GM23338 (cell line): ENCODE results near the gene HJURP. TPM values are rescaled to one million over a fixed set of nuclear protein-coding genes. Genes with fewer than 3 reads are reported as not detected.

Source experiments
- ATAC-seq: fragments of 200-7000 bp; cut with Tn5 transposase; 3 replicates; pipeline ENCODE4 v1.9.1; 2020
- DNase-seq: peaks from one replicate; pipeline ENCODE4 v3.0.0-alpha.2; 2015; ENCODE audit warnings: low spot score
- H2AFZ ChIP-seq: fragments of 200-600 bp; sonication (generic); 2 replicates; pipeline ENCODE4 v1.8.0; 2016; ENCODE audit warnings: antibody characterized with exemption, mild to moderate bottlenecking, moderate library complexity
- H3F3A ChIP-seq: fragments of 200-600 bp; sonication (generic); replicated peaks from 2 replicates; pipeline ENCODE4 v1.8.0; 2017; ENCODE audit warnings: antibody characterized with exemption, mixed run types, low read depth
- H3K27ac ChIP-seq: fragments of 200-600 bp; sonication (generic); 2 replicates; pipeline ENCODE4 v1.6.1; 2016; ENCODE audit warnings: low read depth
- H3K27me3 ChIP-seq: fragments of 200-600 bp; sonication (generic); 2 replicates; pipeline ENCODE4 v1.8.0; 2016; ENCODE audit warnings: mild to moderate bottlenecking, mixed run types, moderate library complexity; ENCODE audit not compliant: insufficient read depth
- H3K36me3 ChIP-seq: fragments of 200-600 bp; sonication (generic); 2 replicates; pipeline ENCODE4 v1.8.0; 2016; ENCODE audit warnings: mild to moderate bottlenecking; ENCODE audit not compliant: insufficient read depth
- H3K4me1 ChIP-seq: fragments of 200-600 bp; sonication (generic); 2 replicates; pipeline ENCODE4 v1.8.0; 2016; ENCODE audit warnings: mild to moderate bottlenecking, moderate library complexity; ENCODE audit not compliant: insufficient read depth
- H3K4me2 ChIP-seq: fragments of 200-600 bp; sonication (generic); 2 replicates; pipeline ENCODE4 v1.7.1; 2017; ENCODE audit warnings: mixed run types
- H3K4me3 ChIP-seq: fragments of 200-600 bp; sonication (generic); 2 replicates; pipeline ENCODE4 v1.6.1; 2016; ENCODE audit warnings: mixed run types
- H3K79me2 ChIP-seq: fragments of 200-600 bp; sonication (generic); replicated peaks from 2 replicates; pipeline ENCODE4 v1.8.0; 2017; ENCODE audit warnings: mild to moderate bottlenecking; ENCODE audit not compliant: insufficient read depth
- H3K9me2 ChIP-seq: fragments of 200-600 bp; sonication (generic); 2 replicates; pipeline ENCODE4 v1.8.0; 2017; ENCODE audit not compliant: insufficient read depth
- H4K20me1 ChIP-seq: fragments of 200-600 bp; sonication (generic); replicated peaks from 2 replicates; pipeline ENCODE4 v1.8.0; 2017; ENCODE audit warnings: mild to moderate bottlenecking; ENCODE audit not compliant: insufficient read depth
- H3K27ac Mint-ChIP-seq: 2 replicates; pipeline ENCODE4 v1.8.0; 2020; ENCODE audit warnings: inconsistent platforms, mild to moderate bottlenecking, moderate library complexity, mixed read lengths
- H3K27me3 Mint-ChIP-seq: 3 replicates; pipeline ENCODE4 v1.8.0; 2022; ENCODE audit warnings: low read depth, mild to moderate bottlenecking, moderate library complexity, mixed read lengths, inconsistent platforms; ENCODE audit not compliant: insufficient read depth, poor library complexity
- H3K36me3 Mint-ChIP-seq: 3 replicates; pipeline ENCODE4 v1.8.0; 2021; ENCODE audit warnings: low read depth, mild to moderate bottlenecking, inconsistent platforms, moderate library complexity, mixed read lengths
- H3K4me1 Mint-ChIP-seq: 3 replicates; pipeline ENCODE4 v1.8.0; 2020; ENCODE audit warnings: mild to moderate bottlenecking, inconsistent platforms, mixed read lengths
- H3K4me3 Mint-ChIP-seq: 3 replicates; pipeline ENCODE4 v1.8.0; 2021; ENCODE audit warnings: moderate library complexity, mild to moderate bottlenecking, inconsistent platforms, mixed read lengths
- H3K9me3 Mint-ChIP-seq: 3 replicates; pipeline ENCODE4 v1.8.0; 2020; ENCODE audit warnings: moderate library complexity, mild to moderate bottlenecking, inconsistent platforms, mixed read lengths
- CREB1 ChIP-seq: fragments of 250-450 bp; sonication (Bioruptor Pico); IDR thresholded peaks from 2 replicates; pipeline ENCODE4 v1.5.0; 2020; ENCODE audit warnings: low read depth, mild to moderate bottlenecking, moderate library complexity
- EZH2phosphoT487 ChIP-seq: fragments of 200-600 bp; sonication (generic); IDR thresholded peaks from one replicate; pipeline ENCODE4 v1.8.1; 2018; ENCODE audit warnings: antibody characterized with exemption; ENCODE audit not compliant: unreplicated experiment
- JUNB ChIP-seq: IDR thresholded peaks from one replicate; pipeline ENCODE4 v1.6.1; 2016; ENCODE audit warnings: antibody characterized with exemption; ENCODE audit not compliant: unreplicated experiment
- NANOG ChIP-seq: IDR thresholded peaks from 2 replicates; pipeline ENCODE4 v1.6.1; 2016; ENCODE audit warnings: antibody characterized with exemption, borderline replicate concordance
- POLR2AphosphoS5 ChIP-seq: IDR thresholded peaks from 2 replicates; pipeline ENCODE4 v1.6.1; 2016; ENCODE audit warnings: antibody characterized with exemption, low read depth
- REST ChIP-seq: IDR thresholded peaks from one replicate; pipeline ENCODE4 v1.6.1; 2018; ENCODE audit warnings: antibody characterized with exemption; ENCODE audit not compliant: unreplicated experiment
- ZNF331 ChIP-seq: fragments of 250-450 bp; sonication (Bioruptor Pico); IDR thresholded peaks from 2 replicates; pipeline ENCODE4 v1.5.0; 2020; ENCODE audit warnings: low read depth, mild to moderate bottlenecking, moderate library complexity
- ZNF462 ChIP-seq: fragments of 250-450 bp; sonication (Bioruptor Pico); IDR thresholded peaks from 2 replicates; pipeline ENCODE4 v1.5.0; 2020; ENCODE audit warnings: mild to moderate bottlenecking, moderate library complexity
- polyA plus RNA-seq: library from polyadenylated mRNA; unstranded; fragments of >200 nt; fragmentation: Nextera tagmentation; extraction: Ambion mirVana; gene quantifications from 2 replicates; pipeline ENCODE4 v1.2.1, GENCODE V29; 2016
- total RNA-seq: library from RNA; depleted of rRNA; stranded (reverse); fragments of >200 nt; shearing (Covaris generic); gene quantifications from 2 replicates; pipeline ENCODE4 v1.2.3, GENCODE V29; 2014
- TF ChIP-seq, protein P1 (sequence below): IDR thresholded peaks from 2 replicates; pipeline ENCODE4 v1.6.1; 2016; ENCODE audit warnings: antibody characterized with exemption

HJURP gene
- total and polyA plus RNA-seq, 2 experiments from 2014 or later: 42.9 to 49.2 TPM

GRCh38 chr2:233838726-233839446, 15.4 kb downstream of the HJURP start:
- Histone ChIP-seq H3K4me2 (no peak overlapping the region), H3K4me3 (no peak overlapping the region), H3K9me2 (no peaks in the 10 kb centered on the region), H3K27me3 (no peaks in the 10 kb centered on the region), H4K20me1 (peaks cover 66% of the 10 kb centered on the region), H3K27ac (no peak overlapping the region), H3K36me3 (peaks cover 77% of the 10 kb centered on the region), H2AFZ (no peak overlapping the region), H3K4me1 (no peaks in the 10 kb centered on the region), H3K79me2 (peaks cover 79% of the 10 kb centered on the region), H3F3A (0 out of 2 replicates have a peak, but pooled peaks cover 7% of the 10 kb centered on the region)
- peaks cover 99% of the 10 kb centered on the region for H3K36me3 Mint-ChIP-seq
- H3K4me3 Mint-ChIP-seq: no peak overlapping the region
- H3K27me3 Mint-ChIP-seq: peaks cover 8% of the 10 kb centered on the region
- H3K27ac Mint-ChIP-seq: peak overlapping the region; percentile 53; the same call in 1 of the 2 replicates
- ATAC-seq (no peak), DNase-seq (no peak)
- H3K4me1 Mint-ChIP-seq: peaks cover 15% of the 10 kb centered on the region
- H3K9me3 Mint-ChIP-seq: no peaks in the 10 kb centered on the region
- TF ChIP-seq EZH2phosphoT487 (no peak), NANOG (no peak), ZNF331 (no peak), POLR2AphosphoS5 (no peak), ZNF462 (CRISPR knock-in tag) (no peak), JUNB (no peak), REST (no peak), CREB1 (CRISPR knock-in tag) (no peak)
- TF ChIP-seq, protein P1, sequence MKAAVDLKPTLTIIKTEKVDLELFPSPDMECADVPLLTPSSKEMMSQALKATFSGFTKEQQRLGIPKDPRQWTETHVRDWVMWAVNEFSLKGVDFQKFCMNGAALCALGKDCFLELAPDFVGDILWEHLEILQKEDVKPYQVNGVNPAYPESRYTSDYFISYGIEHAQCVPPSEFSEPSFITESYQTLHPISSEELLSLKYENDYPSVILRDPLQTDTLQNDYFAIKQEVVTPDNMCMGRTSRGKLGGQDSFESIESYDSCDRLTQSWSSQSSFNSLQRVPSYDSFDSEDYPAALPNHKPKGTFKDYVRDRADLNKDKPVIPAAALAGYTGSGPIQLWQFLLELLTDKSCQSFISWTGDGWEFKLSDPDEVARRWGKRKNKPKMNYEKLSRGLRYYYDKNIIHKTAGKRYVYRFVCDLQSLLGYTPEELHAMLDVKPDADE: no peak
